Fibroblast of lung (primary cell): ENCODE data around the gene ROBO2. TPM values are rescaled to one million over a fixed set of nuclear protein-coding genes. Genes with fewer than 3 reads are reported as not detected.
A peak's percentile ranks its signal among the peaks of the same experiment; 100 is the strongest.

Source experiments
- DNase-seq, 2 donors: peaks; one replicate each; pipeline versions ENCODE4 v3.0.0 to v3.0.0-alpha.2; 2010; ENCODE audit warnings: low read depth in 2 of 2
- H2AFZ ChIP-seq: 2 replicates; pipeline ENCODE4 v1.5.1; 2012; ENCODE audit warnings: low read length, control low read depth, inconsistent platforms
- H3K27ac ChIP-seq: 2 replicates; pipeline ENCODE4 v1.5.1; 2011; ENCODE audit warnings: low read length, control low read depth; ENCODE audit not compliant: insufficient read depth
- H3K27me3 ChIP-seq: 2 replicates; pipeline ENCODE4 v1.5.1; 2011; ENCODE audit warnings: mild to moderate bottlenecking, low read length; ENCODE audit not compliant: control insufficient read depth, insufficient read depth
- H3K36me3 ChIP-seq: 2 replicates; pipeline ENCODE4 v1.5.1; 2011; ENCODE audit warnings: low read length; ENCODE audit not compliant: control insufficient read depth, insufficient read depth
- H3K4me1 ChIP-seq: 2 replicates; pipeline ENCODE4 v1.5.1; 2011; ENCODE audit warnings: low read length; ENCODE audit not compliant: control insufficient read depth, insufficient read depth; ENCODE audit errors: extremely low read depth
- H3K4me2 ChIP-seq: 2 replicates; pipeline ENCODE4 v1.5.1; 2011; ENCODE audit warnings: low read length, control low read depth; ENCODE audit not compliant: insufficient read depth; ENCODE audit errors: extremely low read depth
- H3K4me3 ChIP-seq, 4 experiments: fragments of 200-600 bp in 1 of 4; sonication (generic) in 1 of 4; replicated peaks in 1 of 4; 2 replicates each; pipeline ENCODE4 v1.5.1; 2011 to 2016; ENCODE audit warnings: low read length in 4 of 4, low read depth in 3 of 4, mild to moderate bottlenecking in 3 of 4, control low read depth in 2 of 4, inconsistent platforms in 1 of 4, mixed read lengths in 1 of 4; ENCODE audit not compliant: insufficient read depth in 1 of 4; ENCODE audit errors: control extremely low read depth in 1 of 4
- H3K79me2 ChIP-seq: 2 replicates; pipeline ENCODE4 v1.5.1; 2012; ENCODE audit warnings: mild to moderate bottlenecking, low read length, inconsistent platforms; ENCODE audit not compliant: control insufficient read depth, insufficient read depth
- H3K9ac ChIP-seq: 2 replicates; pipeline ENCODE4 v1.5.1; 2011; ENCODE audit warnings: mild to moderate bottlenecking, low read length, control low read depth; ENCODE audit not compliant: insufficient read depth
- H3K9me3 ChIP-seq: 2 replicates; pipeline ENCODE4 v1.5.1; 2012; ENCODE audit warnings: low read depth, low read length; ENCODE audit not compliant: control insufficient read depth, insufficient read depth
- H4K20me1 ChIP-seq: 2 replicates; pipeline ENCODE4 v1.5.1; 2011; ENCODE audit warnings: low read length; ENCODE audit not compliant: control insufficient read depth, insufficient read depth; ENCODE audit errors: extremely low read depth
- CTCF ChIP-seq, 2 donors: IDR thresholded peaks in 1 of 2; conservative IDR thresholded peaks in 1 of 2; 1 replicate in 1 of 2; 2 replicates in 1 of 2; pipeline ENCODE4 v1.5.1; 2011 to 2012; ENCODE audit warnings: low read length in 2 of 2, control low read depth in 1 of 2, inconsistent platforms in 1 of 2, low read depth in 1 of 2, mild to moderate bottlenecking in 1 of 2
- EZH2 ChIP-seq: IDR thresholded peaks from 2 replicates; pipeline ENCODE4 v1.5.1; 2012; ENCODE audit warnings: low read length, control low read depth, mild to moderate bottlenecking; ENCODE audit errors: missing control alignments
- polyA plus RNA-seq, 2 donors: library from polyadenylated mRNA; depleted of rRNA in 1 of 2; stranded (reverse) in 1 of 2; unstranded in 1 of 2; fragments of >200 nt; gene quantifications; 2 replicates each; pipeline ENCODE4 v1.2.1, GENCODE V29; 2011 to 2012; ENCODE audit warnings: missing spikeins in 1 of 2
- total RNA-seq: library from RNA; depleted of rRNA; stranded (reverse); fragments of >200 nt; gene quantifications from 2 replicates; pipeline ENCODE4 v1.2.1, GENCODE V29; 2014

ROBO2 gene
- total and polyA plus RNA-seq, 2 donors (not counting 1 experiment from before 2014, with no cell fraction given): 0.83 to 1.5 TPM

- Histone ChIP-seq H3K4me3 (no peak overlapping the region), H3K36me3 (no peaks in the 10 kb centered on the region), H3K4me2 (no peak overlapping the region), H3K9me3 (no peaks in the 10 kb centered on the region), H3K79me2 (no peaks in the 10 kb centered on the region), H3K9ac (no peak overlapping the region), H3K27ac (no peak overlapping the region), H2AFZ (no peak overlapping the region), H4K20me1 (no peaks in the 10 kb centered on the region), H3K4me1 (no peaks in the 10 kb centered on the region), H3K27me3 (no peaks in the 10 kb centered on the region)
- peak in 1 of 2 donors; percentile 30 for DNase-seq
- TF ChIP-seq EZH2 (no peak), CTCF (conservative IDR thresholded peaks at IDR 0.05 in 1 of 2, IDR thresholded peaks at IDR 0.05 in 1 of 2; ENCODE audit: low read depth in 1 of 2, low read length in 2 of 2) (no peak)
These were observed 156.1 kb downstream of the ROBO2 start for GRCh38 chr3:77195766-77196545.

GRCh38 chr3:77197408-77197807 lies 157.5 kb downstream of the ROBO2 start:
- H2AFZ ChIP-seq: no peak overlapping the region
- H3K4me1 ChIP-seq: no peaks in the 10 kb centered on the region
- TF ChIP-seq CTCF (conservative IDR thresholded peaks at IDR 0.05 in 1 of 2, IDR thresholded peaks at IDR 0.05 in 1 of 2; ENCODE audit: low read depth in 1 of 2, low read length in 2 of 2) (no peak), EZH2 (no peak)
- no peaks in the 10 kb centered on the region for H3K27me3 ChIP-seq
- H3K36me3 ChIP-seq: no peaks in the 10 kb centered on the region
- H3K4me3 ChIP-seq: no peak overlapping the region
- H3K9me3 ChIP-seq: no peaks in the 10 kb centered on the region
- no peak overlapping the region for H3K4me2 ChIP-seq
- DNase-seq: no peak
- no peaks in the 10 kb centered on the region for H3K79me2 ChIP-seq
- no peak overlapping the region for H3K9ac ChIP-seq
- no peak overlapping the region for H3K27ac ChIP-seq
- H4K20me1 ChIP-seq: no peaks in the 10 kb centered on the region

- DNase-seq: peak in 1 of 2 donors; percentile 28
These were observed 164.0 kb downstream of the ROBO2 start for GRCh38 chr3:77203851-77204250.

More at GRCh38 chr3:77203851-77204250, 164.0 kb downstream of the ROBO2 start:
- Histone ChIP-seq H3K9ac (no peak overlapping the region), H4K20me1 (no peaks in the 10 kb centered on the region), H3K27ac (no peak overlapping the region), H2AFZ (no peak overlapping the region), H3K4me2 (no peak overlapping the region), H3K79me2 (no peaks in the 10 kb centered on the region), H3K4me3 (no peak overlapping the region), H3K9me3 (no peaks in the 10 kb centered on the region), H3K4me1 (no peaks in the 10 kb centered on the region), H3K36me3 (no peaks in the 10 kb centered on the region), H3K27me3 (no peaks in the 10 kb centered on the region)
- TF ChIP-seq CTCF (conservative IDR thresholded peaks at IDR 0.05 in 1 of 2, IDR thresholded peaks at IDR 0.05 in 1 of 2; ENCODE audit: low read depth in 1 of 2, low read length in 2 of 2) (no peak), EZH2 (no peak)
